MM.1S (cell line): ENCODE data around the gene GALNT12.

ENCODE experiments used
- DNase-seq: peaks from one replicate; pipeline ENCODE4 v3.0.0-alpha.2; 2015
- H2AFZ ChIP-seq: fragments of 300-600 bp; sonication (generic); 2 replicates; pipeline ENCODE4 v1.6.0; 2016; ENCODE audit warnings: antibody characterized with exemption, low read length
- H3F3A ChIP-seq: fragments of 300-600 bp; sonication (generic); 2 replicates; pipeline ENCODE4 v1.6.1; 2016; ENCODE audit warnings: mild to moderate bottlenecking, antibody characterized with exemption, low read length, moderate library complexity, mixed read lengths; ENCODE audit not compliant: insufficient read depth
- H3K27ac ChIP-seq: fragments of 300-600 bp; sonication (generic); 2 replicates; pipeline ENCODE4 v1.5.1; 2016; ENCODE audit warnings: mild to moderate bottlenecking, low read length
- H3K27me3 ChIP-seq: fragments of 300-600 bp; sonication (generic); replicated peaks from 2 replicates; pipeline ENCODE4 v1.6.0; 2016; ENCODE audit warnings: low read length; ENCODE audit not compliant: insufficient read depth
- H3K36me3 ChIP-seq: fragments of 300-600 bp; sonication (generic); replicated peaks from 2 replicates; pipeline ENCODE4 v1.6.1; 2016; ENCODE audit warnings: mild to moderate bottlenecking, low read length, mixed read lengths; ENCODE audit not compliant: insufficient read depth
- H3K4me1 ChIP-seq: fragments of 300-600 bp; sonication (generic); 2 replicates; pipeline ENCODE4 v1.6.1; 2016; ENCODE audit warnings: low read length, mixed read lengths
- H3K4me2 ChIP-seq: fragments of 300-600 bp; sonication (generic); 2 replicates; pipeline ENCODE4 v1.6.0; 2016; ENCODE audit warnings: low read depth, low read length
- H3K4me3 ChIP-seq: fragments of 300-600 bp; sonication (generic); 2 replicates; pipeline ENCODE4 v1.5.1; 2016; ENCODE audit warnings: low read length, mixed read lengths
- H3K79me2 ChIP-seq: fragments of 300-600 bp; sonication (generic); 2 replicates; pipeline ENCODE4 v1.6.1; 2016; ENCODE audit warnings: mixed run types, low read length, mixed read lengths
- H3K9ac ChIP-seq: fragments of 300-600 bp; sonication (generic); 2 replicates; pipeline ENCODE4 v1.6.1; 2016; ENCODE audit warnings: low read length, mixed read lengths
- H3K9me2 ChIP-seq: fragments of 300-600 bp; sonication (generic); replicated peaks from 2 replicates; pipeline ENCODE4 v1.6.1; 2016; ENCODE audit warnings: mild to moderate bottlenecking, low read length, mixed read lengths; ENCODE audit not compliant: insufficient read depth
- H3K9me3 ChIP-seq: fragments of 300-600 bp; sonication (generic); replicated peaks from 2 replicates; pipeline ENCODE4 v1.6.1; 2016; ENCODE audit warnings: mild to moderate bottlenecking, low read length, mixed read lengths; ENCODE audit not compliant: insufficient read depth
- H4K20me1 ChIP-seq: fragments of 300-600 bp; sonication (generic); 2 replicates; pipeline ENCODE4 v1.6.1; 2016; ENCODE audit warnings: mild to moderate bottlenecking, low read length, moderate library complexity, mixed read lengths; ENCODE audit not compliant: insufficient read depth
- CTCF ChIP-seq: fragments of 300-600 bp; sonication (generic); IDR thresholded peaks from 2 replicates; pipeline ENCODE4 v1.5.1; 2016; ENCODE audit warnings: antibody characterized with exemption, low read length, mixed read lengths
- EZH2 ChIP-seq: fragments of 300-600 bp; sonication (generic); optimal IDR thresholded peaks from 2 replicates; pipeline ENCODE3; 2017; ENCODE audit warnings: low read depth, mild to moderate bottlenecking, antibody characterized with exemption, low read length, mixed read lengths
- EZH2phosphoT487 ChIP-seq: fragments of 300-600 bp; sonication (generic); IDR thresholded peaks from 2 replicates; pipeline ENCODE4 v1.6.1; 2018; ENCODE audit warnings: antibody characterized with exemption, low read length

GALNT12 gene

GRCh38 chr9:98848450-98849149 is 41.1 kb downstream of the GALNT12 start:
- Histone ChIP-seq H3K9ac (no peak overlapping the region), H3K9me3 (no peaks in the 10 kb centered on the region), H3K9me2 (no peaks in the 10 kb centered on the region), H2AFZ (peak overlapping the region; percentile 71), H3K79me2 (no peaks in the 10 kb centered on the region), H3K4me2 (peak overlapping the region; percentile 30; the same call in 1 of the 2 replicates), H4K20me1 (no peaks in the 10 kb centered on the region), H3F3A (no peaks in the 10 kb centered on the region), H3K27me3 (no peaks in the 10 kb centered on the region), H3K27ac (no peak overlapping the region), H3K4me3 (no peak overlapping the region), H3K4me1 (0 out of 2 replicates have a peak, but pooled peaks cover 3% of the 10 kb centered on the region), H3K36me3 (no peaks in the 10 kb centered on the region)
- TF ChIP-seq CTCF (peak; percentile 94), EZH2 (no peak)
- peak; percentile 68 for DNase-seq

- Histone ChIP-seq H2AFZ (no peak overlapping the region), H3K79me2 (no peaks in the 10 kb centered on the region), H3K27me3 (no peaks in the 10 kb centered on the region), H3K4me3 (no peak overlapping the region), H4K20me1 (no peaks in the 10 kb centered on the region), H3K9me3 (no peaks in the 10 kb centered on the region), H3K27ac (no peak overlapping the region), H3F3A (no peaks in the 10 kb centered on the region), H3K9ac (no peak overlapping the region), H3K4me2 (no peak overlapping the region), H3K36me3 (no peaks in the 10 kb centered on the region), H3K4me1 (0 out of 2 replicates have a peak, but pooled peaks cover 3% of the 10 kb centered on the region), H3K9me2 (no peaks in the 10 kb centered on the region)
- TF ChIP-seq EZH2phosphoT487: no peak
- no peak for TF ChIP-seq CTCF
- no peak for TF ChIP-seq EZH2
- DNase-seq: no peak
Measured at GRCh38 chr9:98849563-98849962, 42.1 kb downstream of the GALNT12 start.

GRCh38 chr9:98850851-98851729 is 43.6 kb downstream of the GALNT12 start:
- DNase-seq: no peak
- no peaks in the 10 kb centered on the region for H3K79me2 ChIP-seq
- H2AFZ ChIP-seq: no peak overlapping the region
- no peaks in the 10 kb centered on the region for H3K36me3 ChIP-seq
- no peaks in the 10 kb centered on the region for H3K9me3 ChIP-seq
- H3K4me3 ChIP-seq: no peak overlapping the region
- no peak overlapping the region for H3K9ac ChIP-seq
- H3K4me2 ChIP-seq: no peak overlapping the region
- H3F3A ChIP-seq: no peaks in the 10 kb centered on the region
- H3K9me2 ChIP-seq: no peaks in the 10 kb centered on the region
- no peaks in the 10 kb centered on the region for H3K27me3 ChIP-seq
- 0 out of 2 replicates have a peak, but pooled peaks cover 3% of the 10 kb centered on the region for H3K4me1 ChIP-seq
- no peak for TF ChIP-seq EZH2phosphoT487
- no peak for TF ChIP-seq EZH2
- no peak for TF ChIP-seq CTCF
- H3K27ac ChIP-seq: no peak overlapping the region
- H4K20me1 ChIP-seq: no peaks in the 10 kb centered on the region
